GM23338 (cell line): ENCODE results near the gene FAM168A.

Experiments
- EZH2 ChIP-seq: fragments of 200-600 bp; sonication (generic); IDR thresholded peaks from one replicate; pipeline ENCODE4 v1.8.0; 2017; ENCODE audit warnings: antibody characterized with exemption, mild to moderate bottlenecking, low read depth; ENCODE audit not compliant: unreplicated experiment
- EZH2phosphoT487 ChIP-seq: fragments of 200-600 bp; sonication (generic); IDR thresholded peaks from one replicate; pipeline ENCODE4 v1.8.1; 2018; ENCODE audit warnings: antibody characterized with exemption; ENCODE audit not compliant: unreplicated experiment
- JUNB ChIP-seq: IDR thresholded peaks from one replicate; pipeline ENCODE4 v1.6.1; 2016; ENCODE audit warnings: antibody characterized with exemption; ENCODE audit not compliant: unreplicated experiment
- POLR2AphosphoS5 ChIP-seq: IDR thresholded peaks from 2 replicates; pipeline ENCODE4 v1.6.1; 2016; ENCODE audit warnings: antibody characterized with exemption, low read depth
- TF ChIP-seq, protein P1 (sequence below), 2 experiments: fragments of 200-600 bp in 1 of 2; sonication (generic) in 1 of 2; conservative IDR thresholded peaks; 2 replicates each; pipeline versions ENCODE4 v1.5.1 to v1.6.1; 2016 to 2017; ENCODE audit warnings: antibody characterized with exemption in 2 of 2, low read depth in 2 of 2, mild to moderate bottlenecking in 2 of 2, moderate library complexity in 1 of 2
- TF ChIP-seq, protein P2 (sequence below): IDR thresholded peaks from one replicate; pipeline ENCODE4 v1.6.1; 2018; ENCODE audit warnings: antibody characterized with exemption; ENCODE audit not compliant: unreplicated experiment

DNA sequence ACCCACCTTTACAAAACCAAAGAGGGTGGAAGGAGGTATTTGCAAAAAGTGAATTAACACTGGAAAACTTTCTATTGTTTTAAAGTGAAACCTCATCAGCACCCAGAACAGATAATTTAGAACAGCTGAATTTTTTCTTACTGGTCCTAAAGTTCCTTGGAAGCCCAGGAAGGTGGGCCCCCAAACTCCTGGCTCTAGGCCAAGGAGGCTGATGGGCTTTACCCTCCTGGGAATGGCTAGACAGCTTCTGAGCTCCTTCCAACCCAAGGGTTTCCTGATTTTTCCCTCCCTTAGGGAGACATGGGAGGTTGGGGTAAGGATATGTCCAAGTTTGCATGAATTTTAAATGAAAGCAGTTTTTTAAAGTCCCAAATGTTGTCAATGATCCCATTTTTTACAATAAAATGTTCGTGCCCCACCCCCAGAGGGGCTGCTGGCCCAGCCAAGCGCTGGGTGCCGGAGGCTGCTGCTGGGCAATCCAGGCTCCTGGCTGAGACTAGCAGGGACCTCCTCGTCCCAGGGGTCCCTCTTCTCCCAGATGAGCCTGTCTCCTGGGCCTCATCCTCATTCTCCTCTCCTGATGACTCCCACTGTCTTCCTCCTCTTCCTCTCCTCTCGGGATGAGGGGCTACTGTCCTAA, 193.3 kb downstream of the FAM168A start:
- TF ChIP-seq, protein P1, sequence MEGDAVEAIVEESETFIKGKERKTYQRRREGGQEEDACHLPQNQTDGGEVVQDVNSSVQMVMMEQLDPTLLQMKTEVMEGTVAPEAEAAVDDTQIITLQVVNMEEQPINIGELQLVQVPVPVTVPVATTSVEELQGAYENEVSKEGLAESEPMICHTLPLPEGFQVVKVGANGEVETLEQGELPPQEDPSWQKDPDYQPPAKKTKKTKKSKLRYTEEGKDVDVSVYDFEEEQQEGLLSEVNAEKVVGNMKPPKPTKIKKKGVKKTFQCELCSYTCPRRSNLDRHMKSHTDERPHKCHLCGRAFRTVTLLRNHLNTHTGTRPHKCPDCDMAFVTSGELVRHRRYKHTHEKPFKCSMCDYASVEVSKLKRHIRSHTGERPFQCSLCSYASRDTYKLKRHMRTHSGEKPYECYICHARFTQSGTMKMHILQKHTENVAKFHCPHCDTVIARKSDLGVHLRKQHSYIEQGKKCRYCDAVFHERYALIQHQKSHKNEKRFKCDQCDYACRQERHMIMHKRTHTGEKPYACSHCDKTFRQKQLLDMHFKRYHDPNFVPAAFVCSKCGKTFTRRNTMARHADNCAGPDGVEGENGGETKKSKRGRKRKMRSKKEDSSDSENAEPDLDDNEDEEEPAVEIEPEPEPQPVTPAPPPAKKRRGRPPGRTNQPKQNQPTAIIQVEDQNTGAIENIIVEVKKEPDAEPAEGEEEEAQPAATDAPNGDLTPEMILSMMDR (conservative IDR thresholded peaks at IDR 0.05; ENCODE audit: low read depth in 2 of 2): no peak
- TF ChIP-seq, protein P2, sequence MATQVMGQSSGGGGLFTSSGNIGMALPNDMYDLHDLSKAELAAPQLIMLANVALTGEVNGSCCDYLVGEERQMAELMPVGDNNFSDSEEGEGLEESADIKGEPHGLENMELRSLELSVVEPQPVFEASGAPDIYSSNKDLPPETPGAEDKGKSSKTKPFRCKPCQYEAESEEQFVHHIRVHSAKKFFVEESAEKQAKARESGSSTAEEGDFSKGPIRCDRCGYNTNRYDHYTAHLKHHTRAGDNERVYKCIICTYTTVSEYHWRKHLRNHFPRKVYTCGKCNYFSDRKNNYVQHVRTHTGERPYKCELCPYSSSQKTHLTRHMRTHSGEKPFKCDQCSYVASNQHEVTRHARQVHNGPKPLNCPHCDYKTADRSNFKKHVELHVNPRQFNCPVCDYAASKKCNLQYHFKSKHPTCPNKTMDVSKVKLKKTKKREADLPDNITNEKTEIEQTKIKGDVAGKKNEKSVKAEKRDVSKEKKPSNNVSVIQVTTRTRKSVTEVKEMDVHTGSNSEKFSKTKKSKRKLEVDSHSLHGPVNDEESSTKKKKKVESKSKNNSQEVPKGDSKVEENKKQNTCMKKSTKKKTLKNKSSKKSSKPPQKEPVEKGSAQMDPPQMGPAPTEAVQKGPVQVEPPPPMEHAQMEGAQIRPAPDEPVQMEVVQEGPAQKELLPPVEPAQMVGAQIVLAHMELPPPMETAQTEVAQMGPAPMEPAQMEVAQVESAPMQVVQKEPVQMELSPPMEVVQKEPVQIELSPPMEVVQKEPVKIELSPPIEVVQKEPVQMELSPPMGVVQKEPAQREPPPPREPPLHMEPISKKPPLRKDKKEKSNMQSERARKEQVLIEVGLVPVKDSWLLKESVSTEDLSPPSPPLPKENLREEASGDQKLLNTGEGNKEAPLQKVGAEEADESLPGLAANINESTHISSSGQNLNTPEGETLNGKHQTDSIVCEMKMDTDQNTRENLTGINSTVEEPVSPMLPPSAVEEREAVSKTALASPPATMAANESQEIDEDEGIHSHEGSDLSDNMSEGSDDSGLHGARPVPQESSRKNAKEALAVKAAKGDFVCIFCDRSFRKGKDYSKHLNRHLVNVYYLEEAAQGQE: no peak
- TF ChIP-seq POLR2AphosphoS5 (no peak), EZH2 (no peak), EZH2phosphoT487 (no peak), JUNB (no peak)
